Measurements from ENCODE around the gene STARD7. TPM values are rescaled to one million over a fixed set of nuclear protein-coding genes. Genes with fewer than 3 reads are reported as not detected.

STARD7 gene
- total RNA-seq, 1 experiment from 2014 or later = 105 TPM

DNA sequence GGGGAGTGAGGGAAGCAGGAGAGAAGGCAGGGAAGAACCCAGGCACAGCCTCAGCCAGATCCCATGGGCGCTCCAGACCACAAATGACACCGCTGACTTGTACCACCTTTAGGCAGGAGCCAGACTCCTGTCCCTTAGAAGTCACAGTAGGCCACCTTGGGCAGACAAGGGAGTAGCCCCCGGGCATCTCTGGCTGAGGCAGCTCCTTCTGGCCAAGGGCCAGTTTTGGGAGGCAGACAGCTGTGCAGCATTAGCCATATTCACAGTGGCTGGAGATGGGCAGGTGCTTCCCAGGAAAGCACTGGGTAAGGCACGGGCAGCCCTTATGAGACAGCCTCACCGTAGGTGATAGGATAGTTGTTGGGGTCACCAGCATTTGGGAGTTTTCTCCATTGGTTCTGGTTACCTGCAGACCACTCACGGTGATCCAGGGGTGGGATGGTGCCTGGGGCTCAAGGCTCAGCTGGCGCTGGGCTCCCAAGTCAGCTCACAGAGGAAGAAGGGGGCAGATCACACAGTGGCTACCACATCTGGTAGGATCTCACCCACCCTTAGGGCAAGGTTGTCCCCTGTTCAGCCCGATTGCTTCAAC lies 72.4 kb downstream of the STARD7 start:
- BruUV-seq (replicated peaks) = no TSS peak
- Mint-ChIP-seq H3K9me3 (ENCODE audit: unreplicated experiment) (no peaks in the 10 kb centered on the region), H3K27ac (ENCODE audit: low read depth, unreplicated experiment) (no peak overlapping the region), H3K36me3 (ENCODE audit: insufficient read depth, unreplicated experiment) (no peaks in the 10 kb centered on the region), H3K4me1 (ENCODE audit: insufficient read depth, unreplicated experiment) (no peaks in the 10 kb centered on the region), H3K27me3 (ENCODE audit: insufficient read depth, unreplicated experiment) (peaks cover 25% of the 10 kb centered on the region), H3K4me3 (ENCODE audit: unreplicated experiment) (no peak overlapping the region)
- DNase-seq (ENCODE audit: unreplicated experiment) = no peak
- POLR2A ChIA-PET = no interaction called here
- TF ChIP-seq, protein P1, sequence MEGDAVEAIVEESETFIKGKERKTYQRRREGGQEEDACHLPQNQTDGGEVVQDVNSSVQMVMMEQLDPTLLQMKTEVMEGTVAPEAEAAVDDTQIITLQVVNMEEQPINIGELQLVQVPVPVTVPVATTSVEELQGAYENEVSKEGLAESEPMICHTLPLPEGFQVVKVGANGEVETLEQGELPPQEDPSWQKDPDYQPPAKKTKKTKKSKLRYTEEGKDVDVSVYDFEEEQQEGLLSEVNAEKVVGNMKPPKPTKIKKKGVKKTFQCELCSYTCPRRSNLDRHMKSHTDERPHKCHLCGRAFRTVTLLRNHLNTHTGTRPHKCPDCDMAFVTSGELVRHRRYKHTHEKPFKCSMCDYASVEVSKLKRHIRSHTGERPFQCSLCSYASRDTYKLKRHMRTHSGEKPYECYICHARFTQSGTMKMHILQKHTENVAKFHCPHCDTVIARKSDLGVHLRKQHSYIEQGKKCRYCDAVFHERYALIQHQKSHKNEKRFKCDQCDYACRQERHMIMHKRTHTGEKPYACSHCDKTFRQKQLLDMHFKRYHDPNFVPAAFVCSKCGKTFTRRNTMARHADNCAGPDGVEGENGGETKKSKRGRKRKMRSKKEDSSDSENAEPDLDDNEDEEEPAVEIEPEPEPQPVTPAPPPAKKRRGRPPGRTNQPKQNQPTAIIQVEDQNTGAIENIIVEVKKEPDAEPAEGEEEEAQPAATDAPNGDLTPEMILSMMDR (IDR thresholded peaks at IDR 0.05; ENCODE audit: unreplicated experiment) = no peak
- intact Hi-C loops (cut with micrococcal nuclease) = loop anchor here (5.0 kb wide), 1 partner anchor 371 kb away; the partner anchor contains the start of gene NEURL3
- CTCF ChIA-PET = interaction anchor here (0.5 to 1.8 kb wide), 3 partner anchors 39 to 664 kb away, joined by 3 to 6 read pairs (median 3); no protein-coding TSS in a partner anchor

GRCh38 chr2:96135621-96136020 lies 73.0 kb downstream of the STARD7 start:
- no peak overlapping the region for H3K4me3 Mint-ChIP-seq (ENCODE audit: unreplicated experiment)
- H3K4me1 Mint-ChIP-seq (ENCODE audit: insufficient read depth, unreplicated experiment) = no peaks in the 10 kb centered on the region
- BruUV-seq (replicated peaks) = no TSS peak
- H3K36me3 Mint-ChIP-seq (ENCODE audit: insufficient read depth, unreplicated experiment) = no peaks in the 10 kb centered on the region
- intact Hi-C loops (cut with micrococcal nuclease) = loop anchor here (5.0 kb wide), 1 partner anchor 372 kb away; the partner anchor contains the start of gene NEURL3
- no peak for DNase-seq (ENCODE audit: unreplicated experiment)
- H3K9me3 Mint-ChIP-seq (ENCODE audit: unreplicated experiment) = no peaks in the 10 kb centered on the region
- TF ChIP-seq, protein P1 (IDR thresholded peaks at IDR 0.05; ENCODE audit: unreplicated experiment) = no peak
- POLR2A ChIA-PET = no interaction called here
- peaks cover 31% of the 10 kb centered on the region for H3K27me3 Mint-ChIP-seq (ENCODE audit: insufficient read depth, unreplicated experiment)
- no peak overlapping the region for H3K27ac Mint-ChIP-seq (ENCODE audit: low read depth, unreplicated experiment)
- CTCF ChIA-PET = interaction anchor here (0.5 to 1.8 kb wide), 3 partner anchors 19 to 665 kb away, joined by 3 to 6 read pairs (median 3); partner anchors contain the start of gene ADRA2B

DNA sequence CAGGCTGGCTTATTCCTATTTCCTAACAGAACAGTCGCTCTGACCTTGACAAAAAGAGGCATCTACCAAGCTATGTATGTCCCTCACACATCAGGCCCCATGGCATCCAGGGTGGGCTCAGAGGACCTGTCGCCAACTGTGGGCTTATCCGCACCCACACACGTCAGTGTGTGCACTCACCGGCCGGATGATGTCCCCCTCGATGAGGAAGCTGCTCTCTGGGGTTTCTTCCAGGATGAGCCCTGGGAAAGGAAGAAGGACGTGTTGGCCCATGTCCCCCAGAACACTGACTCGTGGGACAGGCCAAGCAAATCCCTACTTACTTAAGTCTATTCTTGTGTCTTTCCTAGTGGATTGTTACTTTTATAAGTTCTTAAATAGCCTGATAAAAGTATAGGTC lies 73.5 kb downstream of the STARD7 start:
- no peaks in the 10 kb centered on the region for H3K4me1 Mint-ChIP-seq (ENCODE audit: insufficient read depth, unreplicated experiment)
- BruUV-seq (replicated peaks) = no TSS peak
- H3K27ac Mint-ChIP-seq (ENCODE audit: low read depth, unreplicated experiment) = no peak overlapping the region
- POLR2A ChIA-PET = no interaction called here
- H3K4me3 Mint-ChIP-seq (ENCODE audit: unreplicated experiment) = no peak overlapping the region
- TF ChIP-seq, protein P1 (IDR thresholded peaks at IDR 0.05; ENCODE audit: unreplicated experiment) = no peak
- intact Hi-C loops (cut with micrococcal nuclease) = loop anchor here (5.0 kb wide), 1 partner anchor 372 kb away; the partner anchor contains the start of gene NEURL3
- DNase-seq (ENCODE audit: unreplicated experiment) = no peak
- CTCF ChIA-PET = interaction anchor here (1.2 to 1.8 kb wide), 2 partner anchors 19 to 40 kb away, joined by 3 to 6 read pairs; partner anchors contain the start of gene ADRA2B
- H3K36me3 Mint-ChIP-seq (ENCODE audit: insufficient read depth, unreplicated experiment) = no peaks in the 10 kb centered on the region
- peaks cover 36% of the 10 kb centered on the region for H3K27me3 Mint-ChIP-seq (ENCODE audit: insufficient read depth, unreplicated experiment)
- H3K9me3 Mint-ChIP-seq (ENCODE audit: unreplicated experiment) = no peaks in the 10 kb centered on the region

Other genes starting within 250 kb of the STARD7 start
- gene ANKRD36C, start 217.0 kb downstream of the STARD7 start, total RNA-seq (2022) = 14.5 TPM in 2 replicates
- not detected in 2 replicates for gene GPAT2, start 173.9 kb downstream of the STARD7 start, total RNA-seq (2022)
- not detected in 2 replicates for gene ADRA2B, start 92.3 kb downstream of the STARD7 start, total RNA-seq (2022)
- gene ASTL, start 70.3 kb downstream of the STARD7 start, total RNA-seq (2022) = not detected in 2 replicates
- 1.3 and 3.3 TPM in 2 replicates for gene DUSP2, start 63.4 kb downstream of the STARD7 start, total RNA-seq (2022)
- 31.5 and 40.0 TPM in 2 replicates for gene TMEM127, start 57.2 kb upstream of the STARD7 start, total RNA-seq (2022)
- gene CIAO1, start 57.4 kb upstream of the STARD7 start, total RNA-seq (2022) = 62.3 and 63.3 TPM in 2 replicates
- 115 and 116 TPM in 2 replicates for gene SNRNP200, start 96.7 kb upstream of the STARD7 start, total RNA-seq (2022)
- gene ITPRIPL1, start 116.5 kb upstream of the STARD7 start, total RNA-seq (2022) = not detected in 2 replicates
- gene NCAPH, start 126.9 kb upstream of the STARD7 start, total RNA-seq (2022) = 10.7 and 11.5 TPM in 2 replicates